K562 (cell line): ENCODE measurements around the gene FMNL2. TPM values are rescaled to one million over a fixed set of nuclear protein-coding genes. Genes with fewer than 3 reads are reported as not detected.

Source experiments
- ATAC-seq: fragments of 200-7000 bp; cut with Tn5 transposase; 3 replicates; pipeline ENCODE4 v1.9.1; 2020; ENCODE audit warnings: moderate library complexity
- BruUV-seq: library from RNA; stranded (reverse); fragments of 400-500 nt; replicated peaks from 2 replicates; lab custom pipeline; 2021; lab: Mats Ljungman, UMichigan
- CTCF ChIA-PET: fragments of 300-600 bp; formaldehyde crosslinking; extraction: SDS; loops from one replicate; lab custom pipeline; 2021; ENCODE audit warnings: low intra/inter-chr PET ratio; lab: Yijun Ruan, JAX
- POLR2A ChIA-PET: fragments of 300-600, 350-650 bp; sonication (Branson Sonifier 250); formaldehyde crosslinking; extraction: SDS; loops from one replicate; lab custom pipeline; 2021; ENCODE audit warnings: antibody characterized with exemption, inconsistent platforms; lab: Yijun Ruan, JAX
- DNase-seq, 4 experiments: peaks; one replicate each; pipeline versions ENCODE4 v3.0.0 to v3.0.0-alpha.2; 2011 to 2018; ENCODE audit warnings: low spot score in 3 of 4, mixed read lengths in 3 of 4; ENCODE audit errors: extremely low read depth in 1 of 4
- FAIRE-seq: peaks from 2 replicates; lab custom pipeline; 2011; peaks lifted over from hg19 to GRCh38; lab: Jason Lieb, UNC
- H2AFZ ChIP-seq: 2 replicates; pipeline ENCODE4 v1.6.0; 2011; ENCODE audit warnings: low read depth, low read length, control low read depth, inconsistent platforms
- H3K27ac ChIP-seq: fragments of 200-600 bp; 3 replicates; pipeline ENCODE4 v1.8.0; 2011; ENCODE audit warnings: low read depth, mild to moderate bottlenecking, control low read depth, inconsistent platforms, low read length, moderate library complexity, mixed read lengths; ENCODE audit errors: extremely low read depth
- H3K27me3 ChIP-seq, 2 experiments: fragments of 300-600 bp in 1 of 2; 2 replicates in 1 of 2; 3 replicates in 1 of 2; pipeline versions ENCODE4 v1.6.0 to v1.8.0; 2011; ENCODE audit warnings: inconsistent platforms in 2 of 2, low read length in 2 of 2, mild to moderate bottlenecking in 1 of 2, mixed read lengths in 1 of 2, moderate library complexity in 1 of 2; ENCODE audit not compliant: control insufficient read depth in 2 of 2, insufficient read depth in 2 of 2
- H3K36me3 ChIP-seq: fragments of 300-600 bp; 3 replicates; pipeline ENCODE4 v1.8.0; 2011; ENCODE audit warnings: mild to moderate bottlenecking, low read length, inconsistent platforms; ENCODE audit not compliant: control insufficient read depth, insufficient read depth
- H3K4me1 ChIP-seq, 2 experiments: fragments of 200-600 bp in 1 of 2; replicated peaks in 1 of 2; 2 replicates in 1 of 2; 3 replicates in 1 of 2; pipeline versions ENCODE4 v1.5.1 to v1.8.0; 2011; ENCODE audit warnings: inconsistent platforms in 2 of 2, low read length in 2 of 2, mild to moderate bottlenecking in 1 of 2, mixed read lengths in 1 of 2, moderate library complexity in 1 of 2; ENCODE audit not compliant: control insufficient read depth in 2 of 2, insufficient read depth in 2 of 2
- H3K4me2 ChIP-seq: 2 replicates; pipeline ENCODE4 v1.6.1; 2011; ENCODE audit warnings: low read length, control low read depth, inconsistent platforms, mixed read lengths; ENCODE audit not compliant: insufficient read depth
- H3K4me3 ChIP-seq: fragments of 200-600 bp; sonication (generic), shearing (Covaris generic); 2 replicates; pipeline ENCODE4 v1.5.1; 2016; ENCODE audit warnings: control low read depth, inconsistent platforms
- H3K79me2 ChIP-seq: fragments of 200-600 bp; 3 replicates; pipeline ENCODE4 v1.8.0; 2011; ENCODE audit warnings: low read length, inconsistent platforms; ENCODE audit not compliant: control insufficient read depth, insufficient read depth
- H3K9ac ChIP-seq, 2 experiments: 2 replicates each; pipeline versions ENCODE4 v1.6.0 to v1.6.1; 2011; ENCODE audit warnings: low read depth in 2 of 2, low read length in 2 of 2, control low read depth in 1 of 2, inconsistent platforms in 1 of 2, mild to moderate bottlenecking in 1 of 2, mixed read lengths in 1 of 2; ENCODE audit not compliant: insufficient read depth in 1 of 2
- H3K9me1 ChIP-seq: one replicate; pipeline ENCODE4 v1.6.0; 2011; ENCODE audit warnings: inconsistent platforms, mild to moderate bottlenecking, low read length, moderate library complexity; ENCODE audit not compliant: control insufficient read depth, insufficient read depth
- H3K9me3 ChIP-seq: replicated peaks from 2 replicates; pipeline ENCODE4 v1.5.1; 2011; ENCODE audit warnings: low read depth, low read length, inconsistent platforms; ENCODE audit not compliant: control insufficient read depth, insufficient read depth
- H4K20me1 ChIP-seq: replicated peaks from 2 replicates; pipeline ENCODE4 v1.6.1; 2011; ENCODE audit warnings: low read length, inconsistent platforms, mixed read lengths; ENCODE audit not compliant: control insufficient read depth, insufficient read depth
- CBFA2T3 ChIP-seq: fragments of 450-650 bp; IDR thresholded peaks from 2 replicates; pipeline ENCODE4 v1.6.1; 2017
- E2F8 ChIP-seq: fragments of 450-650 bp; IDR thresholded peaks from 2 replicates; pipeline ENCODE4 v1.7.1; 2018; ENCODE audit warnings: mild to moderate bottlenecking, low read depth; ENCODE audit not compliant: partially characterized antibody
- JUND ChIP-seq, 2 experiments: IDR thresholded peaks; 2 replicates in 1 of 2; 3 replicates in 1 of 2; pipeline ENCODE4 v1.6.1; 2011; ENCODE audit warnings: borderline replicate concordance in 2 of 2, low read depth in 2 of 2, low read length in 2 of 2, improper control_type of control experiment in 1 of 2, missing biosample characterization in 1 of 2, missing genetic modification characterization in 1 of 2, missing genetic modification reagents in 1 of 2
- NCOR1 ChIP-seq: fragments of 450-650 bp; IDR thresholded peaks from 2 replicates; pipeline ENCODE4 v1.6.1; 2016; ENCODE audit warnings: mild to moderate bottlenecking, moderate library complexity
- NR2C1 ChIP-seq, 2 experiments: fragments of 450-650 bp; IDR thresholded peaks; 2 replicates each; pipeline ENCODE4 v1.6.1; 2017; ENCODE audit warnings: mild to moderate bottlenecking in 2 of 2, antibody characterized with exemption in 1 of 2, inconsistent platforms in 1 of 2, missing compliant biosample characterization in 1 of 2, missing genetic modification characterization in 1 of 2
- PHF8 ChIP-seq: fragments of 200-600 bp; sonication (generic); IDR thresholded peaks from 2 replicates; pipeline ENCODE4 v1.6.1; 2012; ENCODE audit warnings: mixed run types, mild to moderate bottlenecking, inconsistent platforms, low read length, moderate library complexity, borderline replicate concordance
- RFX5 ChIP-seq: IDR thresholded peaks from 2 replicates; pipeline ENCODE4 v1.6.1; 2011; ENCODE audit warnings: low read depth, mild to moderate bottlenecking, improper control_type of control experiment, low read length
- TAL1 ChIP-seq: fragments of 450-650 bp; IDR thresholded peaks from 2 replicates; pipeline ENCODE4 v1.6.1; 2016; ENCODE audit warnings: mild to moderate bottlenecking
- ZC3H4 ChIP-seq: sonication (generic); formaldehyde crosslinking; IDR thresholded peaks from 2 replicates; pipeline ENCODE4 v1.9.0; 2021; ENCODE audit warnings: missing genetic modification reagents, borderline replicate concordance
- ZNF707 ChIP-seq: fragments of 250-450 bp; sonication (Bioruptor Pico); conservative IDR thresholded peaks from 2 replicates; pipeline ENCODE4 v1.8.0; 2022; ENCODE audit warnings: inconsistent platforms, mild to moderate bottlenecking, moderate library complexity
- ZNF76 ChIP-seq: fragments of 250-450 bp; sonication (Bioruptor Pico); IDR thresholded peaks from 2 replicates; pipeline ENCODE4 v1.4.0; 2020; ENCODE audit warnings: mild to moderate bottlenecking, moderate library complexity, borderline replicate concordance
- ZNF778 ChIP-seq: fragments of 450-650 bp; formaldehyde crosslinking; IDR thresholded peaks from 2 replicates; pipeline ENCODE4 v1.4.0; 2020; ENCODE audit warnings: mild to moderate bottlenecking, moderate library complexity
- WGBS: fragments of 100-300 bp; shearing (Covaris generic); methylation state at CpG from one replicate; pipeline ENCODE4 v1.1.6; 2016; ENCODE audit warnings: low coverage, mixed read lengths; ENCODE audit not compliant: insufficient coverage; ENCODE audit errors: missing lambda C conversion rate; 5-methylcytosine and 5-hydroxymethylcytosine counted together
- in situ Hi-C: fragments of 300-500 bp; cut with MboI; formaldehyde crosslinking; loops from 4 replicates; pipeline ENCODE4 v1.15.0; 2018; ENCODE audit warnings: inconsistent platforms, mixed read lengths
- intact Hi-C: fragments of 100-400 bp; cut with micrococcal nuclease; formaldehyde crosslinking; loops from 2 replicates; pipeline ENCODE4 v1.14.2; 2022
- polyA plus RNA-seq, 8 experiments: library from polyadenylated mRNA; depleted of rRNA in 4 of 8; stranded (reverse) in 5 of 8; unstranded in 3 of 8; fragments of >200 nt; fragmentation: Nextera tagmentation in 2 of 8; fragmentation: Illumina TruSeq in 1 of 8; extraction: Ambion mirVana in 2 of 8; extraction: Trizol in 1 of 8; gene quantifications; 2 replicates each; pipeline versions ENCODE4 v1.2.1 to v1.2.3, GENCODE V29; 2011 to 2014; ENCODE audit warnings: inconsistent platforms in 1 of 8, missing spikeins in 1 of 8
- total RNA-seq, 7 experiments: library from RNA; depleted of rRNA in 6 of 7; stranded (reverse); fragments of >200 nt in 6 of 7; fragmentation: Illumina TruSeq in 2 of 7; extraction: Trizol in 2 of 7; gene quantifications; 2 replicates each; pipeline versions ENCODE4 v1.2.1 to v1.2.3, GENCODE V29; 2011 to 2021; ENCODE audit warnings: low replicate concordance in 1 of 7
- TF ChIP-seq, protein P1 (sequence below): fragments of 450-650 bp; IDR thresholded peaks from 2 replicates; pipeline ENCODE4 v1.6.1; 2017; ENCODE audit warnings: antibody characterized with exemption
- TF ChIP-seq, protein P2 (sequence below): fragments of 250-450 bp; sonication (Bioruptor Pico); IDR thresholded peaks from 2 replicates; pipeline ENCODE4 v1.5.0; 2021; ENCODE audit warnings: mild to moderate bottlenecking, borderline replicate concordance

Gene FMNL2
- total and polyA plus RNA-seq, 9 of the 15 experiments (the other 6 are each of a cell fraction or from before 2014, with no cell fraction given), result 0.15 to 0.49 (median 0.24) TPM; not detected in 1

GRCh38 chr2:152505495-152505906 is 170.5 kb downstream of the FMNL2 start (continued):
- TF ChIP-seq ZNF778 (no peak), CBFA2T3 (peak; percentile 83), TAL1 (peak; percentile 35; the same call in 1 of the 2 replicates), JUND (IDR thresholded peaks at IDR 0.05; ENCODE audit: borderline replicate concordance, low read depth, low read length) (peak; percentile 53; the same call in 1 of the 2 replicates), JUND (tag; IDR thresholded peaks at IDR 0.05; ENCODE audit: borderline replicate concordance, low read depth, low read length) (no peak; the same call in 2 of the 3 replicates)

GRCh38 chr2:152506843-152507242 is 171.9 kb downstream of the FMNL2 start:
- in situ Hi-C loops, result no loop called here
- ChIA-PET CTCF (no interaction called here), POLR2A (interaction anchor here (0.8 kb wide), 1 partner anchor 17 kb away, joined by 3 read pairs; no protein-coding TSS in a partner anchor)
- Histone ChIP-seq H2AFZ (no peak overlapping the region), H4K20me1 (no peaks in the 10 kb centered on the region; the same call in 1 of the 2 replicates), H3K36me3 (no peaks in the 10 kb centered on the region), H3K9me3 (no peaks in the 10 kb centered on the region), H3K27ac (no peak overlapping the region), H3K4me2 (no peak overlapping the region), H3K9me1 (no peaks in the 10 kb centered on the region), H3K79me2 (no peaks in the 10 kb centered on the region), H3K4me1 (no peaks in the 10 kb centered on the region), H3K4me3 (no peak overlapping the region), H3K27me3 (peaks cover 0 to 3% of the 10 kb centered on the region in 2 experiments; a peak in 1 of 5 replicates), H3K9ac (no peak overlapping the region)
- no TSS peak for BruUV-seq
- 3% methylated on average over 4 of the region's 4 CpGs for WGBS
- no peak for FAIRE-seq
- no peak for DNase-seq
- intact Hi-C loops, result no loop called here
- ATAC-seq, result no peak
- TF ChIP-seq NCOR1, result no peak
- TF ChIP-seq PHF8, result no peak
- TF ChIP-seq, protein P1, sequence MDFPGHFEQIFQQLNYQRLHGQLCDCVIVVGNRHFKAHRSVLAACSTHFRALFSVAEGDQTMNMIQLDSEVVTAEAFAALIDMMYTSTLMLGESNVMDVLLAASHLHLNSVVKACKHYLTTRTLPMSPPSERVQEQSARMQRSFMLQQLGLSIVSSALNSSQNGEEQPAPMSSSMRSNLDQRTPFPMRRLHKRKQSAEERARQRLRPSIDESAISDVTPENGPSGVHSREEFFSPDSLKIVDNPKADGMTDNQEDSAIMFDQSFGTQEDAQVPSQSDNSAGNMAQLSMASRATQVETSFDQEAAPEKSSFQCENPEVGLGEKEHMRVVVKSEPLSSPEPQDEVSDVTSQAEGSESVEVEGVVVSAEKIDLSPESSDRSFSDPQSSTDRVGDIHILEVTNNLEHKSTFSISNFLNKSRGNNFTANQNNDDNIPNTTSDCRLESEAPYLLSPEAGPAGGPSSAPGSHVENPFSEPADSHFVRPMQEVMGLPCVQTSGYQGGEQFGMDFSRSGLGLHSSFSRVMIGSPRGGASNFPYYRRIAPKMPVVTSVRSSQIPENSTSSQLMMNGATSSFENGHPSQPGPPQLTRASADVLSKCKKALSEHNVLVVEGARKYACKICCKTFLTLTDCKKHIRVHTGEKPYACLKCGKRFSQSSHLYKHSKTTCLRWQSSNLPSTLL, result no peak
- no peak for TF ChIP-seq E2F8
- no peak for TF ChIP-seq NR2C1 (IDR thresholded peaks at IDR 0.05)
- TF ChIP-seq NR2C1 (tag; IDR thresholded peaks at IDR 0.05), result no peak
- TF ChIP-seq ZNF76, result no peak
- TF ChIP-seq ZNF707 (CRISPR knock-in tag), result no peak
- TF ChIP-seq, protein P2, sequence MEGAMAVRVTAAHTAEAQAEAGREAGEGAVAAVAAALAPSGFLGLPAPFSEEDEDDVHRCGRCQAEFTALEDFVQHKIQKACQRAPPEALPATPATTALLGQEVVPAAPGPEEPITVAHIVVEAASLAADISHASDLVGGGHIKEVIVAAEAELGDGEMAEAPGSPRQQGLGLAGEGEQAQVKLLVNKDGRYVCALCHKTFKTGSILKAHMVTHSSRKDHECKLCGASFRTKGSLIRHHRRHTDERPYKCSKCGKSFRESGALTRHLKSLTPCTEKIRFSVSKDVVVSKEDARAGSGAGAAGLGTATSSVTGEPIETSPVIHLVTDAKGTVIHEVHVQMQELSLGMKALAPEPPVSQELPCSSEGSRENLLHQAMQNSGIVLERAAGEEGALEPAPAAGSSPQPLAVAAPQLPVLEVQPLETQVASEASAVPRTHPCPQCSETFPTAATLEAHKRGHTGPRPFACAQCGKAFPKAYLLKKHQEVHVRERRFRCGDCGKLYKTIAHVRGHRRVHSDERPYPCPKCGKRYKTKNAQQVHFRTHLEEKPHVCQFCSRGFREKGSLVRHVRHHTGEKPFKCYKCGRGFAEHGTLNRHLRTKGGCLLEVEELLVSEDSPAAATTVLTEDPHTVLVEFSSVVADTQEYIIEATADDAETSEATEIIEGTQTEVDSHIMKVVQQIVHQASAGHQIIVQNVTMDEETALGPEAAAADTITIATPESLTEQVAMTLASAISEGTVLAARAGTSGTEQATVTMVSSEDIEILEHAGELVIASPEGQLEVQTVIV (CRISPR knock-in tag), result no peak
- no peak for TF ChIP-seq ZC3H4
- TF ChIP-seq RFX5, result no peak
